DOHH2 (cell line): ENCODE data around the gene PINLYP.

Experiments used
- CTCF ChIP-seq: fragments of 200-600 bp; sonication (generic); IDR thresholded peaks from one replicate; pipeline ENCODE4 v1.5.1; 2014; ENCODE audit warnings: antibody characterized with exemption, mild to moderate bottlenecking, low read depth, low read length; ENCODE audit not compliant: poor library complexity, severe bottlenecking
- EZH2phosphoT487 ChIP-seq: fragments of 200-600 bp; sonication (generic); IDR thresholded peaks from 2 replicates; pipeline ENCODE4 v1.6.1; 2017; ENCODE audit warnings: borderline replicate concordance, mild to moderate bottlenecking, antibody characterized with exemption, low read length, moderate library complexity, mixed read lengths

GRCh38 chr19:43628646-43629326 is 53.2 kb downstream of the PINLYP start:
- no peak for TF ChIP-seq CTCF
- no peak for TF ChIP-seq EZH2phosphoT487
